Sigmoid colon (tissue), 7 donors: ENCODE data around the gene B4GALNT3. TPM values are rescaled to one million over a fixed set of nuclear protein-coding genes. Genes with fewer than 3 reads are reported as not detected.

Source experiments
- DNase-seq: peaks from one replicate; pipeline ENCODE4 v3.0.0-alpha.2; 2019
- H3K27ac ChIP-seq, 4 donors: fragments of 200-600 bp; sonication (generic); one replicate each; pipeline ENCODE4 v1.5.1; 2016 to 2019; ENCODE audit warnings: mild to moderate bottlenecking in 1 of 4
- H3K27me3 ChIP-seq, 3 donors: fragments of 200-600 bp; sonication (generic); one replicate each; pipeline ENCODE4 v1.5.1; 2019; ENCODE audit warnings: mild to moderate bottlenecking in 1 of 3
- H3K36me3 ChIP-seq, 4 donors: fragments of 200-600 bp; sonication (generic); one replicate each; pipeline ENCODE4 v1.5.1; 2016 to 2019
- H3K4me1 ChIP-seq, 4 donors: fragments of 200-600 bp; sonication (generic); one replicate each; pipeline ENCODE4 v1.5.1; 2017 to 2019
- H3K4me3 ChIP-seq, 4 donors: fragments of 200-600 bp; sonication (generic); one replicate each; pipeline ENCODE4 v1.5.1; 2017 to 2019; ENCODE audit warnings: mild to moderate bottlenecking in 2 of 4, moderate library complexity in 1 of 4
- H3K9me3 ChIP-seq, 4 donors: fragments of 200-600 bp in 3 of 4; sonication (generic) in 3 of 4; one replicate each; pipeline versions ENCODE4 v1.5.1 to v1.6.1; 2013 to 2019
- EP300 ChIP-seq, 4 donors: sonication (generic); formaldehyde crosslinking; IDR thresholded peaks; one replicate each; pipeline ENCODE4 v1.6.1; 2017; ENCODE audit warnings: antibody characterized with exemption in 4 of 4
- POLR2A ChIP-seq, 2 donors: fragments of 450-650 bp; IDR thresholded peaks; one replicate each; pipeline ENCODE4 v1.6.1; 2016; ENCODE audit warnings: antibody characterized with exemption in 2 of 2, mild to moderate bottlenecking in 2 of 2, moderate library complexity in 2 of 2
- POLR2AphosphoS5 ChIP-seq, 4 donors: sonication (generic); formaldehyde crosslinking; IDR thresholded peaks; one replicate each; pipeline ENCODE4 v1.6.1; 2017; ENCODE audit warnings: antibody characterized with exemption in 4 of 4
- WGBS, 2 donors: extraction: QIAGEN DNeasy Blood & Tissue Kit; methylation state at CpG; one replicate each; pipeline ENCODE4 v1.1.7; 2013; 5-methylcytosine and 5-hydroxymethylcytosine counted together
- intact Hi-C: fragments of 100-400 bp; cut with DNase I; formaldehyde crosslinking; loops from one replicate; pipeline ENCODE4 v1.15.1; 2023
- polyA plus RNA-seq, 3 donors: library from polyadenylated mRNA; stranded (reverse); fragments of 200-250 nt; gene quantifications; one replicate each; pipeline ENCODE4 v1.2.3, GENCODE V29; 2013
- total RNA-seq, 4 donors: library from RNA; depleted of rRNA; stranded (reverse); fragments of >200 nt; gene quantifications; one replicate each; pipeline ENCODE4 v1.1.0, GENCODE V29; 2016
- TF ChIP-seq, protein P1 (sequence below), 4 experiments: fragments of 450-650 bp in 3 of 4; fragments of 200-600 bp in 1 of 4; IDR thresholded peaks; one replicate each; pipeline ENCODE4 v1.5.1; 2016 to 2019; ENCODE audit warnings: antibody characterized with exemption in 4 of 4, mild to moderate bottlenecking in 3 of 4, moderate library complexity in 2 of 4
- donor health status: healthy with polysubstance abuse.
- donor health status: Bipolar disorder and iron deficiency.
- donor health status: healthy.

B4GALNT3 gene
- total and polyA plus RNA-seq, 7 donors, result under 0.01 to 74.2 (median 0.36) TPM

DNA sequence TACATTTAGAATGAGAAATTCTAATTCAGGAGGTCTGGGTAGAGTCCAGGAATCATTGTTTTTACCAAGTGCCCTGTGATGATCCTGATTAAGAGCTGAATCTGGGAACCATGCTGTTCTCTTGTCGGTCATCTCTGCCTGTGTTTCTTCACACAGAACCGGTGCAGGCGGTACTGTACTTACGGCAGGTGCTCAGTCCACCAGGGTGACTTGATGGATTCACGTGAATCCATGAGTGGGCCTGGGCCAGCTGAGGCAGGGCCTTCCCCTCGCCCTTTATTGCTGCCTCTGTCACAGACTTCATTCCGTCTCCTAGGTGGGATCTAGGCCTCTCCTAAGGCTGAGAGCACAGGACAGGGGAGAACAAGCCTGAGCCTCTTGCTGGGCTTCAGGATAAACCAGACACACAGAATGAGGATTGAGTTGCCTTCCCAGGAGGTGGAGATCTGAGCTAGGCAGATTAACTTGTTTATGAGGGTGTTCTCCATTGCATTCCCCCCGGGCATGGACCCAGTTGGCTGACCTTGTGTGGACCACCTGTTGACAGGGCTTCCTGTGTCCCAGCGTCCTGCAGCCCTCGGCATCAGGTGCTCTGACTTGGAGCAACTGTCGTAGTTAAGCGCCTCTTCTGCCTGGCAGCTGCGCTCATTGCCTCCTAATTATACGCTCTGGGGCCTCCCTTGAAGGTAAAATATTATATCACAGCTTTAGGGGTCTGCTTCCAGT is 42.1 kb downstream of the B4GALNT3 start:
- TF ChIP-seq, protein P1, sequence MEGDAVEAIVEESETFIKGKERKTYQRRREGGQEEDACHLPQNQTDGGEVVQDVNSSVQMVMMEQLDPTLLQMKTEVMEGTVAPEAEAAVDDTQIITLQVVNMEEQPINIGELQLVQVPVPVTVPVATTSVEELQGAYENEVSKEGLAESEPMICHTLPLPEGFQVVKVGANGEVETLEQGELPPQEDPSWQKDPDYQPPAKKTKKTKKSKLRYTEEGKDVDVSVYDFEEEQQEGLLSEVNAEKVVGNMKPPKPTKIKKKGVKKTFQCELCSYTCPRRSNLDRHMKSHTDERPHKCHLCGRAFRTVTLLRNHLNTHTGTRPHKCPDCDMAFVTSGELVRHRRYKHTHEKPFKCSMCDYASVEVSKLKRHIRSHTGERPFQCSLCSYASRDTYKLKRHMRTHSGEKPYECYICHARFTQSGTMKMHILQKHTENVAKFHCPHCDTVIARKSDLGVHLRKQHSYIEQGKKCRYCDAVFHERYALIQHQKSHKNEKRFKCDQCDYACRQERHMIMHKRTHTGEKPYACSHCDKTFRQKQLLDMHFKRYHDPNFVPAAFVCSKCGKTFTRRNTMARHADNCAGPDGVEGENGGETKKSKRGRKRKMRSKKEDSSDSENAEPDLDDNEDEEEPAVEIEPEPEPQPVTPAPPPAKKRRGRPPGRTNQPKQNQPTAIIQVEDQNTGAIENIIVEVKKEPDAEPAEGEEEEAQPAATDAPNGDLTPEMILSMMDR (IDR thresholded peaks at IDR 0.05), result no peak
- TF ChIP-seq POLR2AphosphoS5 (IDR thresholded peaks at IDR 0.05) (no peak), EP300 (IDR thresholded peaks at IDR 0.05) (no peak), POLR2A (IDR thresholded peaks at IDR 0.05) (no peak)
- intact Hi-C loops, result no loop called here

DNA sequence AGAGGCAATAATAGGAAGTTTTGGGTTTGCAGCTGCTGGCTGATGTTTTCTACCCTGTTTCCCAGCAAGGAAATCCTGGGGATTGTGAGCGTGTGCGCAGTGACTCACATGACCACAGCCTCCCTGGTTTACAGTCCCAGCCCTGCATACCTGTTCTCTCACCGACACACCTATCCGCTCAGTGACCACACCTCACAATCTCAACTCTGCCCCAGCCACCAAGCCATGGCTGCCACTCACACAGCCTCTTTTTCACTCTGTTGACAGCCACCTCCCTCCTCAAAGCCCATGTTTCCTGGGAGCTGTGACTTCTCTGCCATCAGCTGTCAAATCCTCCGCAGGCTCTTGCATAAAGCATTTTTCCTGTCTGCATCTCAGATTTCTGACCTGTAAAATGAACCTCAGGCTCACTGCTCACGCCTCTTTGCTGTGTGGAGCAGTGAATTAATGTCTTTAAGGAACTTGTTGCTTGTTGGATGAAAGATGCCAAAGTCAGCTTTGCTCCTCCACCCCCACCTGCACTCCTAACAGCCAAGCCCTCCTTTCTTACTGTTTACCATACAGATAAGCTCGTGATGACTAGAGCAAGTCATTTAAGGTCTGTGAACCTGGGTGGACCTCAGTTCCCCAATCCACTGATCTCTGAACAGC is 43.5 kb downstream of the B4GALNT3 start:
- intact Hi-C loops, result no loop called here
- Histone ChIP-seq H3K27me3 (no peaks in the 10 kb centered on the region), H3K27ac (peak overlapping the region in 1 of 4 donors; percentile 19), H3K36me3 (no peaks in the 10 kb centered on the region), H3K4me1 (no peaks in the 10 kb centered on the region), H3K9me3 (no peaks in the 10 kb centered on the region), H3K4me3 (no peak overlapping the region)
- no peak for DNase-seq
- TF ChIP-seq POLR2AphosphoS5 (IDR thresholded peaks at IDR 0.05), result no peak
- TF ChIP-seq, protein P1 (IDR thresholded peaks at IDR 0.05), result no peak
- TF ChIP-seq POLR2A (IDR thresholded peaks at IDR 0.05), result peak in 1 of 2 donors; percentile 27
- TF ChIP-seq EP300 (IDR thresholded peaks at IDR 0.05), result no peak
- WGBS, 2 donors, result 8 to 34% methylated on average over 7 of the region's 7 CpGs

More for the DNA sequence above, 42.1 kb downstream of the B4GALNT3 start:
- no peak overlapping the region for H3K4me3 ChIP-seq
- H3K9me3 ChIP-seq, result no peaks in the 10 kb centered on the region
- no peak overlapping the region for H3K27ac ChIP-seq
- 89 to 91% methylated on average over 14 of the region's 14 CpGs for WGBS, 2 donors
- no peak for DNase-seq
- no peaks in the 10 kb centered on the region for H3K36me3 ChIP-seq
- no peaks in the 10 kb centered on the region for H3K27me3 ChIP-seq
- H3K4me1 ChIP-seq, result no peaks in the 10 kb centered on the region

DNA sequence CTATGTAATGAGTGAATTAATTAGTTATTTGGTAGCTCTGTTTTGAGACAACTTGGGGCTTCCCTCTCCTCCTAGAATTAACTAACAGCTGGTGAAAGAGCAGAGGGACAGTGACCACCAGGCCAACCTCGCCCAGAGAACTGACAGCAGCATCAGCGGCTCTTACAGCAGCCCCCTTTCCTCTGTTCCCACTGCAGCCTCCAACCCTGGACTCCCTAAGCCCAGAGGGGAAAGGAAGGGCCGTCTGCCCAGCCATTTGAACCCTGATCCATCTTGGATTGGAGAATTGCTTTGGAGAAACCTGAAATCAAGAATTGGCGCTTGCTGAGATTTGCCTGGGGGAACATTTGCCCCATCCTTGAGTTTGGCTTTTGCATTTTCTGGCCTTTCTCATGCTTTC is 45.5 kb downstream of the B4GALNT3 start:
- no peak for DNase-seq
- Histone ChIP-seq H3K36me3 (no peaks in the 10 kb centered on the region), H3K4me3 (no peak overlapping the region), H3K27ac (no peak overlapping the region), H3K4me1 (no peaks in the 10 kb centered on the region), H3K27me3 (no peaks in the 10 kb centered on the region), H3K9me3 (no peaks in the 10 kb centered on the region)
- 97% methylated on average over 4 of the region's 4 CpGs for WGBS, 2 donors
- intact Hi-C loops, result no loop called here
- TF ChIP-seq POLR2A (IDR thresholded peaks at IDR 0.05), result no peak
- no peak for TF ChIP-seq POLR2AphosphoS5 (IDR thresholded peaks at IDR 0.05)
- TF ChIP-seq, protein P1 (IDR thresholded peaks at IDR 0.05), result no peak
- no peak for TF ChIP-seq EP300 (IDR thresholded peaks at IDR 0.05)

DNA sequence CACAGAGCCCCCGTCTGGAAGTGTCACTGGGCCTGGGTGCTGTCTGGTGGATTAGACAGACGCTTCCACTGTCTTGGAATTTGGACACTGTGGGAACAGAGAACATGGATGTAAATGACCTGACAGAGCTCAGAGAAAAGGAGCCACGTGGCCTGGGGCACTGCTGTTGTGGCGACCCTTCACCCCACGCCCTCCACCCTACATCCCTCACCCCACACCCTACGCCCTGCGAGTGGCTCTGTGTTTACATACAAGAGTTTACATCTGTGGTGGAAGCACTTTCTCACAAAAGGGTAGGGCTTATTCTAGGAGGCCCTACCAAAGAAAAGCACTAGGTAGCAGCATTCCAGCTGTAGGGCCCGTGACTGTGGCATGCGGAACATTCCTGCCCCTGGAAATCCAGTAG is 47.7 kb downstream of the B4GALNT3 start:
- Histone ChIP-seq H3K4me1 (no peaks in the 10 kb centered on the region), H3K27ac (no peak overlapping the region), H3K36me3 (no peaks in the 10 kb centered on the region), H3K4me3 (no peak overlapping the region), H3K9me3 (no peaks in the 10 kb centered on the region), H3K27me3 (no peaks in the 10 kb centered on the region)
- no peak for DNase-seq
- intact Hi-C loops, result no loop called here
- WGBS, 2 donors, result 25 to 72% methylated on average over 9 of the region's 9 CpGs
- TF ChIP-seq POLR2A (IDR thresholded peaks at IDR 0.05) (no peak), EP300 (IDR thresholded peaks at IDR 0.05) (no peak), POLR2AphosphoS5 (IDR thresholded peaks at IDR 0.05) (no peak)
- TF ChIP-seq, protein P1 (IDR thresholded peaks at IDR 0.05), result no peak
